GM18861 (cell line): ENCODE results near the gene RUNX1.
A peak's percentile ranks its signal among the peaks of the same experiment; 100 is the strongest.
"Not testable (repeated sequence)": the region's sequence is repeated elsewhere in the genome, so short reads cannot be mapped to it uniquely, and the experiment has no call there.

Experiments used
- ATAC-seq: cut with Tn5 transposase; IDR thresholded peaks from one replicate; pipeline ENCODE4 v1.9.1; 2021; ENCODE audit not compliant: unreplicated experiment

Gene RUNX1

DNA sequence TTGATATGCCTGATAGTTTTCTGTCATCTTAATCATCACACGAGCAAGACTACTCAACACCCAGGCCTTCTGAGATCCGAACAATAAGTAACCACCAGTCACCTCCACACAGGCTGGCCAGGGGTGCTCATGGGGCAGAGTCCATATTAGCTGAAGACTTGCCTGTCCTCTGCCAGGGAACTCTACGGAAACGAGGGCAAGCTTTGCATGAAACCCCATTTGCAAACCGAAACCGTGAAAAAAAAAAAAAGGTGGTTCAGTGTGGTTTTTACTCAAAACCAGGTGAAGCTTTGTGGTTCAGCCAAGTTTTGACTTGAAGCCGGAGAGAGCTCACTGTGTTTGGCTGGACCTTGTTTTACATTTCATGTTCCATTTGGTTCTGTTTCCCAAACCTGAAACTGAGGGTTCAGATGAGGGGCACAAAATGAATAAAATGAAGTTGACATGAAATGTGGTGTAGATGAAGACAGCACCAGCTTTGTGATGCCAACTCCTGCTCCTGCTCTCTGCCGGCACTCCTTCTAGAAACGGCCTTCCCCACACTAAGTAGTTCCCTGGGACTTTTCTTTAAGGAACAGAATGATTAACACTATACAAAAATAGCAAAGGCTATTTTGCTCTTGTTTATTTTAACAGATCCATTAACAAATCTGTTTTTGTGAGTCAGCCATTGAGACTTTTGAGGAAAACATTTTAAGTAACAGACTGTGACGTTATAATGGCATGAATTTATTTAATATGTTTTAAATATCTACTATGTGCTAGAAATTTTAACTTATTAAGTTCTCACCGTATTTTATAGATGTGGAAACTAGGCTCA lies 74.7 kb downstream of the RUNX1 start:
- ATAC-seq: peak; percentile 90

DNA sequence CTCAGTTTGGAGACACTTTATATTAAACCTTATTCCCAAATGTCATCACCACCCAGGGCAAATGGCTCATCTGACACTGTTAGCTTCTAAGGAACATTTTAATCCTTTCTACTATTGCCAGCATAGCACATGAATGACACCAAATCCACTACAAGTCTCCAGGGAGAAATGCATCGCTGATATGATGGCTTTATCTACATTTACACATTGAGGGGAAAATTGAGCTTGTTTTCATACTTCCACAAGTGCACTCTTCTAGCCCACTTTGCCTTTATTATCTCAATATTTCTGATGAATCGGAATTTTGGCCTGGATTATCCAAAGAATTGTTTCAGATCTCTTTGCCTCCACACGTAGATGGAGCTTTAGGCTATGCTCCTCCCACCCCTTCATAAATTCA lies 75.4 kb downstream of the RUNX1 start:
- ATAC-seq: no peak

DNA sequence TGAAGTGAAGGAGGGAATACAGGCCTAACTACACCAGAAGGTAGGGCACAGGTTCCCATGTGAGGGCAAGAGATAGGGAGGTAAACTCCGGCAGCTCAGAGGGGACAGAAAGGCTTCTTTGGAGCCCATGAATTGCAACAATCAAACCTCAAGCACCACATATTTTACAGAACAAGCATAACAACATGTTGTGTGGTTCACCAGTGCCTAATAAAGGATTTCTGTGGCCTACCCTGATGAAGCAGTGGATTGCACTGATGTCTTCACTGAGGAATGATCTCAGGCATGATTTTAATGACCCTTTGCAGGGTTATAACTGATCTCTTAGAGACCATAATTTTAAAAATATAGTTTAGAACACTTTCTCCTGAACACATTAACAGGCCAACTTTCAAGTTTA lies 77.4 kb downstream of the RUNX1 start:
- no peak for ATAC-seq

DNA sequence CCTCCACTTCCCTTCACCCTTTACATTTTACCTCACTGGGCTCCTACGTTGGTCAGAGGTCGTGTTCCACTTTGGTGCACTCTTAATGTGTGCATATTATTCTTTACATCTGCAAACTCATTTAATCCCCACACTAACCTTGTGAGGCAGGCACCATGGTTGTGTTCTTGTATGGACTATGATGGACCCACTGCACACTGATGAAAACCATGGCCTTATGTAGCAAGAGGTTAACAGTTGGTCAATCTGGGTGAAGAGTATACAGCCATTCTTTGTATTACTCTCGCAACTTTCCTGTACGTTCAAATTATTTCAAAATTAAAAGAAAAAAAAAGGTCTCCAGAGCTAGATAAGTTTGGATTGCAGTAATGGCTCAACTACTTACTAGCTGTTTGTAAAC lies 78.5 kb downstream of the RUNX1 start:
- no peak for ATAC-seq

DNA sequence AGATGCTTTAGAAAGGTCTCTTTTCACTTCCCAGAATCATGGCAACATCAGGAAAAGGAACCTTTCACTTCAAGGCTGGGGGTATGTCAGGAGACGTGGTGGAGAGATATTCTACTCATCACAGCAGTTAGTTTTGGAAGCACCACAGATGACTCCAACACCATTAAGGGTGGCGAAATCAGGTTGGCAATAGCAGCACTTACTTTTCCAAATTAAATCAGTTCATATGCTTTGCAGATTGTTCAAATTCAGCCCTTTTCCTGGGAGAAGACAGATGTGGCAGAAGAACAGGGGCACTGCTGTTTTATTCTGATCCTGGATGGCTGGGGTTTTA lies 79.0 kb downstream of the RUNX1 start:
- no peak for ATAC-seq

DNA sequence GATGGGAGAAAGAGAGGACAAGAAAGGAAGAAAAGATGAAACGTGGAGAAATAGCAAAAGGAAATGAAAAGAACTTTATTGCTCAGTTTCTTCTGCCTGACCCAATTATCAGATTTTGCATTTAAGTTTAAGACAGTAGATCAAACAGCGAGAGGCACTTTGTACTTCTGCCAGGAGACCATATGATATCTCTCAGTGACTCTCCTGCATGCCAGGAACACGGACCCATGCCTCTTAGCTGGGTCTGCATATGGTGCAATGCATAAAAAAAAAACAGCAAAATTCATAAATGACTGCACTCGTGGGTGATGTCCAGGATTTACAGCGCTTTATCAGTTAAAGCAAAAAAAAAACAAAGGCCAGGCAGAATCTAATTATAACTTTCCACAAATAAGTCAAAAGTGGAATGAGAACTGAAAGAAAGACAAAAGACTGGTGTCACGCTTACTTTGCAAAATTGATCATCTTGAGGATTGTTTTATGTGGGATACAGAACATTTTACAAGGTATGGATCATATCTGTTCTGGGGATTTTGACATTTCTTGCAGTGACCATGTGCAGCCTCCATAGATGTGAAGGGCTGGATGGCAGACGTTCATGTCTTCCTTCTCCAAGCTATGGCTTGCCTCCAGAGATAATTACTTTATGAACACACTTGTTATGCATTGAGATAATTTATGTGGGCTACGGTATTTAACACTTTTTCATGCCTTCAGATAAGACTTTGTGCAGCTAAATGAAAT lies 79.5 kb downstream of the RUNX1 start:
- ATAC-seq: no peak

DNA sequence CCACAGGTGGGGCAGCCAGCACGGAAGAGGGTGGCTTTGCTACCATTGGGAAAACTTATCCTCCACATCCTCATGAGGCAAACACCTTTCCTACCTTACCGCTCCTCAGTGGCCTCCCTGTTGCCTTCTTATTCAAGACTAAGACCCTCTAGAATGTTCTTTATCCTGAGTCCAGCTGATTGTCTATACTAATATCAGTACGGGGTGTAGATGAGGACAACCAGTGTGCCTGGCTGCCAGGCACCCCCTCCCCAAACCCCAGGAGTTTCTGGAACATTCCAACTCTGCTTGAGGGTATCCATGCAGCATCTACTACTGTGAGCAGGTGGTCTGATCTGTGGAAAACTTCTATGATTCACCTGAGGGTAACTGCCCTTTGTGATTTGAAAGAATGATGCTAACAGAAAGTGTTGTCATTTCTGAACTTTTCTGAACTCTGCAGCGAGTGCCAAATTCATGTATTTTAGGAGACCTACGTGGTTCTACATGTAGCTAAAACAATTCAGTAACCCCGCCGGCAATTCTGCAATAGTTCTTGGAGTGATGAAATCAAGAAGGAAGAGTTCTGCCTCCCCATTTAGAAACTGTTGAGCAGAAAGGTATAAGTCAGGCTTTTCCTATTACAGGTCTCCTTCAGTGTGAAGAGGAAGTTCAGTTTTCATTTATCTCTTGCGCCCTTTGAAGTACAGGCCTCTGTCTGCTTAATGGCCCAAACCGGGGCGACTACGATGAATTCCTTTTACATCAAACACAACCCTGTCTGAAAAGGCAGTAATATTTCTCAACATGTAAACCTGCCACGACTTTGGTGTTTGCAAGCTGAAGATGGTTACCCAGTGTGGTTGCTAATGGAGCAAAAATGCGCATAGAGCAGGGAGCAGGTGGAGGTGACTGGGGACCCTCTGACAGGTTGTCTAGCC lies 80.4 kb downstream of the RUNX1 start:
- ATAC-seq: no peak

DNA sequence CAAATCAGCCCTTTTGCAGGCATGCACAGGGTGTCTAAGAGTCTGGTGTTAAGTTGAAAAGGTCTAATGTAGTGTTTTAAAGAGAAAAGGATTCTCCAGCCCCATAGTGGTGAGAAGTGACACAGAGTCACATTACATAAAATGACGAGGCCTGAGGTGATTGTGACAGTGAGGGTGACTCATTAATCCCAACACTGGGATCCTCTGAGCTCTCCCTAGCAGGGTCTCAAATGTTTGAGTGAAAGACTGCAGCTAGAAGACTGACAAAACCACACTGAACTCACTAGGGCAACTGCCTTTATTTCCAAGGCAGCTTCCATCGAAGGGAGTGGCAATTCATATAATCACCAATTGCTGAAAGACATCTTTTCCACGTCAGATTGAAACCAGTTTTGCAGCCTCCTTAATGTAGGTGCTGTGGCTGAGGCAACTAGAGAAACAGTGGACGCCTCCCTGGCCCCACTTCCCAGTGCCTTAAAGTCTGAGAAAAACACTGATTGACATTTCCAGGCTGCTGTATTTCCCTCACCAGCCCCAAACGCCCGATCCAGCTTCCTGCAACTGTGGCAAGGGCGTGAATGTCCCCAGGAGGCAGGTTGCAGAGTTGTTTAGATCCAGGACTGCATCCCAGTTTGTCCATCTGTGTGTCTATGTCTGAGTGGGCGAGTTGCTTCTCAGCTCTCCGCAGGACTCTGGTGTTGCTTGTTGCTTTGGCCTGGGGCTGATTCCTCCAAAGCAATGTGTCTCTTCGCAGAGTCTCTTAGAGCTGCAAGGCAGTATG lies 81.4 kb downstream of the RUNX1 start:
- no peak for ATAC-seq

DNA sequence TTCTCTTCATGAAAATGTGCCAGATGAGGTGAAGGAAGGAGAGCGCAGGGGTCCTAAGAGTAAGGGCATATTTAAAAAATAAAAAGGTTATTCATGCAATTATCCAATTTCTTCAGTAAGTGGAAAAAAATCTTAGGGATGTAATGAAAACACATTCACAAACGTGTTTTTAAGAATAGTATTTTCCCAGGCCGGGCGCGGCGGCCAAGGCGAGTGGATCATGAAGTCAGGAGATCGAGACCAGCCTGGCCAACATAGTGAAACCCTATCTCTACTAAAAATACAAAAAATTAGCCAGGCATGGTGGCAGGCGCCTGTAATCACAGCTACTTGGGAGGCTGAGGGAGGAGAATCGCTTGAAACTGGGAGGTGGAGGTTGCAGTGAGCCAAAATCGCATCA lies 82.2 kb downstream of the RUNX1 start:
- not testable (repeated sequence) for ATAC-seq

DNA sequence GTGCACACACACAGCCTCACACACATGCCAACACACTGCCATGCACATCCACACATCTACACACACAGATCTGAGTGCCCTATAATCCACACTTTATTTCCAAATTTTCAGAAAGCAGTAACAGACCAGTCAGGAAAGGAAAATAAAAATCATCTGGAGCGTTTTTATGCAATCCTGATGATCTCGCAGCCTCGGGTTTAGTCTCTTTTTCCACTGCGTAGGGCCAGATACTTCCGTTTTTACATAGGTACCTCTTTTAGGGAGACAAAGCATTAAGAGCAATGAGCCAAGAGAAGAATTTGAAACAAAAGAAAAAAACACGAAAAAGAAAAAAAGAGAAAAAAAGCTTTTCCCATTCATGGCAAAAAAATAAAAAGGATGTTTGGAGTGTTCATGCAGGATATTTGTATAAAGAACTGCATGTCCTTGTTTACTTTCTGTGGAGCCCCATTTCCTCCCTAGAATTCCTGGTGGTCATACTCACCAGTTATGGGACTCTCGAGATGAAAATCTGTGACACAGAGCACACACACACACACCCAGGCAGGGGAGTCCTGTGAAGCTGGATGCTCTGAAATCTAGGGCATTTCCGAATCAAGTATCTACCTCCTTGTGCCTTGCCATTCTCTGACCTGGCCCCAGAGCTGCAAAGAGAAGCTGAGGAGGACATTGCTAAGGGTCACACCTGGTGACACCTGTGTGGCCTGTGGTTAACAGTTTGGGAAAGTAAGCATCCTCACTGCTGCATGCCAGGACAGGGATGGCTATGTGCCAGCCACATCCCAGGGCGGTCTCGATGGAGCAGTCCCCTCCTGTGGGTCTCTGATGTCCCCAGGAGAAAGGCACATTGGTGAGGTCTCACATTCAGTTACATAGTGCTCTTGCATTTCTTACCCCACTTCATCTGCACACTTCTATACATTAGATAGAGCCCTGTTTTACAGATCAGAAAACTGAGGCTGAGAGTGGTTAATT lies 83.6 kb downstream of the RUNX1 start:
- ATAC-seq: no peak

DNA sequence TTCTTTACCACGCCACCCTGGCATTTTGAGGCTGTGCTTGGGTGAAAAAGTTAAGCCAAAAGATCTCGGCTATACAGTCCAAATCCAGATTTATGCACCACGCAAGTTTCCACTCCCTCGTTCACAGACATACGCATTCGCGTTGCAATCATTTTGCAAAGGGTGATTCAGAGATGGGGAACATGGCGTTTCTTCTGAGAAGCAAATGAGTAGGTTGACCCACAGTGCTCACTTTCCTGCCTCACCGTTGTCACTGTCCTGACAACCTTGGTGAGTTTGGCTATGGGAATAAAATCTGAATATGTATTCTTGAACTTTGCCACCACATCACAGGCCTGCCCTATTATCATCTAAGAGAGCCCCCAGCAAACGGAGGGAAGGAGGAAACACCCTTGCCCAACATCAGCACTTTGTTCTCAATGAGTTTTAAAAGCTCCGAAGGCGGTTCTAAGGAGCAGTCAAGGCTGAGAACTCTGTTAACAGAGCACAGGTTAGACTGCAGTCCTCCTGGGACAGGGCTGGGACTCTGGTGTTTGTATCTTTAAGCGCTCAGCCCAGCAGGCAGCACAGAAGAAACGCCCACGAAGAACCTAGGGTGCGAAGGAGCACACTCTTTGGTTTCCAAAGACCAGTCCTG lies 86.4 kb downstream of the RUNX1 start:
- no peak for ATAC-seq

DNA sequence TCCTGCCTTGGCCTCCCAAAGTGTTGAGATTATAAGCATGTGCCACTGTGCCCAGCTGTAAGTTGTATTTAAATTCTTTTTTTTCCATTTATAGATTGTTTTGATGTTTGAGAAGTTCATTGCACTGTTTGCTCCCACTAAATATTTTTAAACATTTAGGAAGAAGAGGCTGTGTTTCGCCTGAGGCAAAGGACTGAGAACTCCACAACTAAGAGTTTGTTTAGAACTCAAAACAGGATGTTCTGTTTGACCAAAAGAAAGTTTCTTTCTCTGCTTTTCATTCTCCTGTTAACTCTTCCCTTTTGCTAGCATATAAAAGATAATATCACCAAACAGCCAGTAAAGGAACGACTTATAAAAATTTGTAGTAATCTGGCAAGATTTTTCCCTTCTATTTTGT lies 87.0 kb downstream of the RUNX1 start:
- ATAC-seq: no peak

DNA sequence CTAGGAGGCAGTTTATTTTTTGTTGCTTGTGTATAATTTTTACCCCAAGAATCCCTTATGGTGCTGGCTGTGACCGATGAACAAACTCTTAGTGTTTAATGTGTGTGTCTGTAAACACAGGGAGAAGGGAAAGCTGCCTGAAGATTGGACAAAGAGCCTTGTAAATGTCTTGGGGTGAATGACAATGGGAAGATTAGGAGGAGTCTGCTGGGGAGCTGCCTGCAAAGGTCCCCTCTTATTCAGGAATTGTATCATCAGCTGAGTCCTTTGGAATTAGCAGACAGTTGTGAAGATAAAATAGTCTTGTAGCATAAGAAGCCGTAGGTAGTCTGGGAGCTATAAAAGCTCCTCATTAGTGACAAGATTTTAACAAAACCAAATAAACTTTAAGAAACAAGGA lies 88.4 kb downstream of the RUNX1 start:
- ATAC-seq: no peak

DNA sequence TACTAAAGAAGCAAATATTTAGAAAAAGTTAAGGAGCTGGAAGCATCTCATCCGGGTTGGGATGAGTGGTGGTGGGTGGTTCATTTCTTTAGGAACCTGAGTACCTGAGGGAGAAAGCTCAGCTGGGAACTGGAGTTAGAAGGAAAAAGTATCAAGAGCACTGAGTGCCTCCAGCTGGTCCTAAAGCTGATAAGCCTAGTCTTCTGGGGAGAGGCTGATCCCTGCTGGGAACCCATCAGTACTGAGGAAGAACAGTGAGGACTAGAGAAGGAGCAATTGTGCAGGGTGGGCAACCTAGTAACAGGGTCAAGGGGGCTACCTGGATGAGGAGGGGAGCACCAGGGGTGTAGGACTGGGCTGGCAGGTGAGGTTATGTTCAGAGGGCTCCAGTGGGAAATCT lies 89.5 kb downstream of the RUNX1 start:
- no peak for ATAC-seq

DNA sequence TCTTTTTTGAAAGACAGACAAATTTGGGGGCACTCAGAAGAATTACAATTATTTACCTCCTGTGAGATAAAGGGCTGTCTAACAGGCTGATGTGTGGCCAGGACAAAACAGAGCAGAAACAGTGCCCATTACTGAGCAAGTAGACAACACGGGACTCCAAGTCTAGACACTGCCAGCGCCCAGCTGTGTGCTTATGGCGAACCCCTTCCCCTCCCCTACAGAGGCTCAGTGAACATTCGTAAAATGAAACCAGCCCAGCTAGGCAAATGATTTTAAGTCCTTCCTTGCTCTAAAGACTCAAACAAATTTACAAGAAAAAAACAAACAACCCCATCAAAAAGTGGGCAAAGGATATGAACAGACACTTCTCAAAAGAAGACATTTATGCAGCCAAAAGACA lies 91.1 kb downstream of the RUNX1 start:
- ATAC-seq: no peak

DNA sequence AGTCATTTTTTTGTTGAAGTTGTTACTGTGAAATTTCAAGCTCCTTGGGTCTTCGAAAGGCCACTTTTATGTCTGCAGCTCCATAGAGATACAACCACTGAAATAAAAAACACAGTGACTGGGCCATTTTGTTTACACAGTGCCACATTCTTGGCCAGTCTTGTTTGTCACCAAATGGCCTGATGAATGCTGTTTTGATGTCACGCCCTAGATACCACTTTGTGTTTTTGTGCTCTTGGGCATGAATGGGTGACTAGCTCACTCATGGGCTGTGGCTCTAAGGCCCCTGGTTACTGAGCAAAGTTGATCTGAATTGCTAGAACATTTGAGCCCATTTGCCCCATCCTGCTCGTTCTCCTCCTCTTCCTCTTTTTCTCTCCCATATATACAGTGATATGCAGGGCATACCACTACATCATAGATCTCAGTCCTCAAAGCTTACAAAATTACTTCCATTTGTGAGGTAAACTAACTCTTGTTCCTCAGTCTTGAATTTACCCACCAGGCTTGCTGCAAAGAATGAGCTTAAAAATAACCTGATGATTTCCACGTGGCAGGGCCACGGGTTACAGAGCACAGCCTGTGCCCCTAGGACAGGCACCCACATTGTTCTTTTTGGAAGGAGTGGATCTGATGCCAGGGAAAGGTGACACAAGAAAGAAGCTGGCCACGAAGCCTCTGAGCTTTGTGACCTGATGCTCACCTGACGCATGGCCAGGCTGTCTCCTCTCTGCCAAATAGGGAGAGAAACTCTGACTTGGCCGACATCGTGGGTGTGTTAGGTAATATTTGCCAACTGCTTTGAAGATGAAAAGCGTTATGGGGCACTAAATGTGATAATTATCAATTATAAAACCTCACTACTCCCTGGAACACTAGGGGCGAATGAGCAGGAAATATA lies 92.4 kb downstream of the RUNX1 start:
- no peak for ATAC-seq

DNA sequence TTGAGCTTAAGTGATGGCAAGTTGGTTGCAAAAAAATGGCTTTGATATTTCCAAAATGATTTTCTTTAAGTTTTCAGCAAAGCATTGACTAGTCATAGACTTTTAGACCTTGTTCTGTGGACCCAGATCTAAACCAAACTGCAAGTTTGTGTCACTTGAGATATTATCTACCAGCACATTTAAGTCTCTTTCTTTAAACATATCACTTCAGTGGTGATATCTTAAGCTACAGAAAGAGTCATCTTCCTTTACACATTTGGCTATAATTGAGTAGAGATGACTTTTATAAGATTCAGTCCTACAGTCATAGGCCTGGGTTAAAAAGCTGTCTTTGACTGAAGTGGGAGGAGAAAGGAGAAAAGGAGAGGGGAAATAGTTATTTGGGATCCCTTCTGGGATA lies 95.2 kb downstream of the RUNX1 start:
- ATAC-seq: no peak

DNA sequence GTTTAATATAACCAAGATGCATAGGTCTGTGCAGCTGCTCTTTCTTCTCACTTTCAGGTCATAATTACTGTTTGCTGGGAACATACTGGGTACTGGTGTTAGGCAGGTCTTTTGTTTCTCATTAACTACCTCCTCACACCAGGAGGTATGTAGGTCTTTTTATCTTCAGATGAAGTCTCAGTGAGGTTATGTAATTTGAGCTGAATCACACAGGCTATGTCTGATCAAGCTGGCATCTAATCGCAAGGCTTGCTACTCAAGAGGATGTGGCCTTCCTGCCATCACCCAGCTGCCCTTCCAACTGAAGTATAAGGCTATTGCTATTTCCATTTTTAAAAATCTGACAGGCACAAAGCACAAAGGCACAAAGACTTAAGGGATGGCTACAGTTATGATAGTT lies 96.4 kb downstream of the RUNX1 start:
- no peak for ATAC-seq
